GM18499 (cell line): ENCODE data around the gene ORC4.
"Not testable (repeated sequence)": the region's sequence is repeated elsewhere in the genome, so short reads cannot be mapped to it uniquely, and the experiment has no call there.

Experiments used
- ATAC-seq: cut with Tn5 transposase; IDR thresholded peaks from one replicate; pipeline ENCODE4 v1.9.1; 2021; ENCODE audit warnings: moderate number of reproducible peaks; ENCODE audit not compliant: insufficient read depth, unreplicated experiment

Gene ORC4

DNA sequence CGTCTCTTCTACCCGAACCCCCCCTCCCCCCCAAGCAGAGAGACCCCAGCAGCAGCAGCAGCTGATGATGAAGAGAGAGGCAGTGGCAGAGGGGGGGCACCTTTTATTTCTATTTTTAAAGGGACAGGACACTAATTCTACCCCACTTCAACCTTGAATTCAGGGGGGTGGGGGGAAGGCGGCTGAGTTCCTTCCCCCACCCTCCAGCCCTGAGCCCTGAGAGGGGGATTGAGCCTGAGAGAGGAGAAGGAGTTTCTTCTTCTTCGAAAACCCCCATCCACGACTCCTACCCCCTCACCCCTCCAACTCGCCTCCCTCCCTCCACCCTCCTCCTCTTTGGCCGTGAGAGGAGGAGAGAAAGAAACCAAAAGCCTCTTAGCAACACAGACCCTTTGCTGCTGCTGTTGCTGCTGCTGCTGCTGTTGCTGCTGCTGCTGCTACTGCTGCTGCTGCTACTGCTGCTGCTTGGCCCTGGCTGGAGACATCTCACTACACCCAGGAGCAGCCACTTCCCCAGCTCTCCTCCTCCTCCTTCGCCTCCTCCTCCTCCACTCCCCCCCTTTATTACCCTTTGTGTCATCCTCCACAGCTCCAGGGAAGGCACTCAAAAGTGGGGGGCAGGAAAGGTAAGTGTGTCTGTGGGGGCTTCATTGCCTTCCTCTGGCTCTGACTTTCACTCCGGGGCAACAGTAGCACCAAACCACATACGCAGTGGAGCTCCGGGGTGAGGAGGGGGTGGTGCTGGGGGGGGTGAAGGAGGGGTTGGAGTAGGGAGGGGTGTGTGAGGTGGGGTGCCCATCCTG, 723 bp upstream of the ORC4 start, which contains the start of gene MBD5:
Gene MBD5, plus strand, starts transcription at position 33 of the 803 bp plus-strand sequence.
- peak; percentile 16 for ATAC-seq

DNA sequence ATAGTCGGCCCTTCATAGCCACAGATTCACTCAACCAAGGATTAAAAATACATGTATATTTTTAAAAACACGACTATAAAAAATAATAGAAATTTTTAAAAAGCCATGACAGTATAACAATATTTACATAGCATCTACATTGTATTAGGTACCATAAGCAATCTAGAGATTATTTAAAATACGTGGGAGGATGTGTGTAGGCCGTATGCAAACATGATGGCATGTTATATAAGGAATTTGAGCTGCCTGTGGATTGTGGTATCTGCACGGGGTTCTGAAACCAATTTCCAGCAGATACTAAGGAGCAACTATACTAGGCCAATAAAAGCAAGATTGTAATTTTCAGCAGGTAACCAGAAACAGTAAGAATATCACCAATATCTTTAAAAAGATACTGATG, 5.9 kb downstream of the ORC4 start:
- ATAC-seq = no peak

DNA sequence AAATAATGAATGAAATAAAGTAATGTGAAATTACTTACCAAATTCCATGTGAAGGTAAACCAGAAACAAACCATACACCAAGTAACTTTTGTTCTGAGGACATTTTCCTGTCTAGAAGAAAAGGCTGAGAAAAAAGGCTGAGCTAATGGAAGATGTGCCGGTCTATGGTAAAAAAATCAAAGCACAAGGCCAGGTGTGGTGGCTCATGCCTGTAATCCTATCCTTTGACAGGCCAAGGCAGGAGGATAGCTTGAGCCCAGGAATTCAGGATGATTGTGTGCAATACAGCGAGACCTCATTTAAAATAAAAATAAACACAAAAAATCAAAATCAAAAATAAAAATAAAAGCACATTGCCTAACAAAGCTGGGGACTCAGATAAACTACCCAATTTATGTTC, 6.7 kb downstream of the ORC4 start:
- ATAC-seq = no peak

DNA sequence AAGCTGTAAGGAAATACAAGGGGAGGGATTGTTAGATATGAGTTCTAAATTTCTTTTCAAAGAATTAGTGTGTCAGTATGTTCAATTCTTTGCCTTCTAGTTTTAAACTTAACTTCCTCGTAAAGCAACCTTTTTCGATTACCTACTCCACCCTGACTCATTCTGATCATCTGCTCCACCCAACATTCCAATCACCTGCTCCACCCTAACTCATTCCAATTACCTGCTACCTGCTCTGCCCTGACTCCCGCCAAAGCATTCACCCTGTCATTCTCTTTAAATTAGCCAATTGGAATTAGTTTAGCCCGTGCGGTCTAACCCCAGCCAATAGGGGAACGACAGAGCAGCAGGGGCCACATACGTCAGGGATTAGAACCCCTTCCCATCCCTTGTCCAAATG, 12.1 kb downstream of the ORC4 start:
- not testable (repeated sequence) for ATAC-seq

DNA sequence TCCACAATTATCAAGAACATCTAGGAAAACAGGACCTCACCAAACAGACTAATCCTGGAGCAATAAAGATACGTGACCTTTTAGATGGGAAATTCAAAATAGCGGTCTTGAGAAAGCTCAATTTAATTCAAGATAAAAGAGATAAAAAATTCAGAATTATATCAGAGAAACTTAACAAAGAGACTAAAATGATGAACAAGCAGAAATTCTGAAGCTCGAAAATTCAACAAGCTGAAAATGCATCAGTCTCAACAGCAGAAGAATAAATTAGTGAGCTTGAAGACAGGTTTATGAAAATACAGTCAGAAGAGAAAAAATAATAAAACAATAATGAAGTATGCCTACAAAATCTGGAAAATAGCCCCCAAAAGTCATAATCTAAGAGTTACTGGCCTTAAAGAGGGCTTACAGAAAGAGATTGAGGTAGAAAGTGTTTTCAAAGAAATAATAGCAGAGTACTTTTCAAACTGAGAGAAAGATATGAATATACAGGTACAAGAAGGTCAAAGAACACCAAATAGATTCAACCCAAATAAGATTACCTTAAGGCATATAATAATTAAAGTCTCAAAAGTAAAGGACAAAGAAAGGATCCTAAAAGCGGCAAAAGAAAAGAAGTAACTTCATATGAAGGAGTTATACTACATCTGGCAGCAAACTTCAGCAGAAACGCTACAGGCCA, 13.2 kb downstream of the ORC4 start:
- ATAC-seq = no peak

DNA sequence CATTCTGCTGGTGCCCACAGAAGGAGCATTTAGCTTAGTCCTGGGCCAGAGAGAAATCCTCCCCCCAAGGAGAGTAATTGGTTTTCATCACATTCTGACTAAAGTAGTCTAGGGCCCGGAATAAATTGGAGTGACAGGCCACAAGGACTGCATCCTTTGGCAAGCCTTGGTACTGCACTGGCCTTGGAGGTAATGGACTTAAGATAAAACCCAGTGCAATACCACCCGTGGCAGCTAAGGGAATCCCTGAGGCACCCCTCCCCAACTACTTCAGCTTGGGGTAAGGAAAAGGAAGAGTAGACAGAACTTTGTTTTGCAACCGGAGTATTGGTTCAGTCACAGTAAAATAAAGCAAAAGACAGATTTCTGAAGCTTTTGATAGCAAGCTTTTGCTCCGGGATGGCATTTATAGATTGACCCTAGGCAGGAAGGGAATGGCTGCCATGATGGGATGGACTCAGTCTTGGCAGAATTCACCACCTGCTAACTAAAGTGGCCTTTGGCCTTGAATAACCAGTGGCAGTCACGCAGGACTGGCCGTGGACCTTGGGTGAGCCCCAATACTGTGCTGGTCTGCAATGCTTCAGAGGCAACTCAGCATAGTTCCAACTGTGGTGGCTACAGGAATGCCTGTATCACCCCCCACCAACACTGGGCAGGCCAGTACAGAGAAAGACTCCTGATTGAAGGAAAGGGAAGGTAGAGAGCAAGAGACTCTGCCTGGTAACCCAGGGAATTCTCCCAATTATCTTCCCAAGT, 14.1 kb downstream of the ORC4 start:
- no peak for ATAC-seq

DNA sequence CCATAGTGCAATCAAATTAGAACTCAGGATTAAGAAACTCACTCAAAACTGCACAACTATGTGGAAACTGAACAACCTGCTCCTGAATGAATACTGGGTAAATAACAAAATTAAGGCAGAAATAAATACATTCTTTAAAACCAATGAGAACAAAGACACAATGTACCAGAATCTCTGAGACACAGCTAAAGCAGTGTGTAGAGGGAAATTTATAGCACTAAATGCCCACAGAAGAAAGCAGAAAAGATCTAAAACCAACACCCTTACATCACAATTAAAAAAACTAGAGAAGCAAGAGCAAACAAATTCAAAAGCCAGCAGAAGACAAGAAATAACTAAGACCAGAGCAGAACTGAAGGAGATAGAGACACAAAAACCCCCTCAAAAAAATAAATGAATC, 18.1 kb downstream of the ORC4 start:
- not testable (repeated sequence) for ATAC-seq

DNA sequence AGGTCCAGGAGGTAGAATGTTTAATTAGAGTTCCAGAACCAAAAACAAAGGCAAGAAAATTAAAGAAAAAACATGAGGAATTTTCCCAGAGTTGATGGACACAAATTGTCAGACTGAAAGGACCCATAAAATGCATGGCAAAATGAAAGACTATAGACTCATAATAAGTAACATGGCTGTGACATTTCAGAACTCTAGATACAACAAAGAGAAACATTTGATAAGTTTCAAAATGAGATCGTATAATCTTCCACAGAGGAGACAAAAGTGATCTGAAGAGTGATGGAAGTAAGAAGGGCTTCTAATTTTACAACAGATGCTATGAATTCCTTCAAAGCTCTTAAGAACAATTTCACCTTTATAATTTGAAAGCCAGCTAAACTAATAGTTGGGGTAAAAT, 20.4 kb downstream of the ORC4 start:
- no peak for ATAC-seq

DNA sequence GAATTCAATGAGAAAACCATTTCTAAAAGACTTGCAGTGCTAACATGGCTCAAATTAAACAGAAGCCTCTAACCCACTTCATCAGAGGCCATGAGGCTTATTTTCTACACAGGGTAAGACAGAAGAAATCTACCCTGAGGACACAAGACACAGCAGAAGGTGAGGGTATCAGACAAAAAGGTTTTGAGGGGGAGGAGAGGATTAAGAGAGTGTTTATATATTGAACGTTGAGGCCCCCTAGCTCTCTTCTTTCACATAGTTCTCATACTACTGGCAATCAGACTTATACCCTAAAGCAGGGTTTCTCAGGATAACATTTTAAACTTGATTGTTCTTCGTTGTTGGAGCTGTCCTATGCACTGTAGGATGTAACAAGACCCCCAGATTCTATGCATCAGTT, 21.4 kb downstream of the ORC4 start:
- no peak for ATAC-seq

DNA sequence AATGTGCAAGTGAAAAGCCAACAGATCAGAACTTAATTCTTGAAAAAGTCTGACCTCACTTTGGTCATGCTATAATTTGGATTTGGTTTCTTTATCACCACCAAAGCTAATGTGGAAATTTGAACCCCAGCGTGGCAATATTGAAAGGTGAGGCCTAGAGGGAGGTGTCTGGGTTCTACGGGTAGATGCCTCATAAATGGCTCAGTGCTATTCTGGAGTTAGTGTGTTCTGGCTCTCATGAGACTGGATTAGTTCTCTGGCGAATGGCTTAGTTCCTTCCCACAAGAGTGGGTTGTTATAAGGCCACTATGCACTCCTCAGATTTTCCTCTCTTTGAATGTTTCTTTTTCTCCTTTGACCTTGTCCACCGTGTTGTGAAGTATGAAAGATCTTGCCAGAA, 22.3 kb downstream of the ORC4 start:
- no peak for ATAC-seq

DNA sequence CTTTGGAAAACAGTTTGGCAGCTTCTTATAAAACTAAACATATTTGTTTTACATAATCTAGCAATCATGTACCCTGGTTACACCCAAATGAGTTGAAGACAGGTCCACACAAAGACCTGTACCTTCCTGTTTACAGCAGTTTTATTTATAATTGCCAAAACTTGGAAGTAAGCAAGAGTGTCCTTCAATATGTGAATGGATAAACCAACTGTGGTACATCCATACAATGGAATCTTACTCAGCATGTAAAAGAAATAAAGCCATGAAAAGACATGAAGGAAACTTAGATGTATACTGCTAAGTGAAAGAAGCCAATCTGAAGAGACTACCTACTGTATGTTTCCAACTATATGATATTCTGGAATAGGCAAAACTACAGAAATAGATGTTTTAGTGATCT, 23.7 kb downstream of the ORC4 start:
- ATAC-seq = no peak

DNA sequence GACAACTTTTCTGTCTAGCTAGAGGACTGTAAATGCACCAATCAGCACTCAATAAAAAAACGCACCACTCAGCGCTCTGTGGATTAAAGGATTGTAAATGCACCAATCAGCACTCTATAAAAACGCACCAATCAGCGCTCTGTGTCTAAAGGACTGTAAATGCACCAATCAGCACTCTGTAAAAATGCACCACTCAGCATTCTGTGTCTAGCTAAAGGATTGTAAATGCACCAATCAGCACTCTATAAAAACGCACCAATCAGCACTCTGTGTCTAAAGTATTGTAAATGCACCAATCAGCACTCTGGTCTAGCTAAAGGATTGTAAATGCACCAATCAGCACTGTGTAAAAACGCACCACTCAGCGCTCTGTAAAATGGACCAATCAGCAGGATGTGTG, 25.6 kb downstream of the ORC4 start:
- ATAC-seq = not testable (repeated sequence)

DNA sequence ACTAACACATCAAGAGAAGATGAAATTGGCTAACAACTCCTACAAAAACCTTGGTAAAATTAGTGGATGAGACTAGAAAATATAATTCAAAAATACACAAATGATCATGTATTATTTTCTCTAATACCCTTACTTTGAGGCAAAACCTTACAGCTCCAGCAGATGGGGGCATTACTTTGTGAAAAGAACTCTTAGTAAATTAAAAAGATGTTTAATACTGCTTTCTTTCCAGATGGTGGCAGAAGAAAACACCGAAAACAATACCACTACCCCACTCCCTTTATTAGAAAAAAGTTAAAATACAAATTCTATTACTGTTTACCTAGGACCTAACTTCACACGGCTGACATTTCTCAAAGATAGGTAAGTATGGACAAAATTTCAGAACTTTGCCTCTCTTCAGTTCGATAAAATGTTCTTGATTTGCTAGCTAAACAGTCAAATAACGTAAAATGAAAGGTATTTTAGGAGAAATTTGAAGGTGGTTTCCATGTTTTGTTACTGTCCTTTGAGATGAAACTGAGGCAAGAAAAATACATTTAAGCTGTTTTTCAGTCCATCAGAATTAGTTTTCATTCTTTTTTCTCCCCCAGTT, 30.6 kb downstream of the ORC4 start:
- peak; percentile 63 for ATAC-seq

DNA sequence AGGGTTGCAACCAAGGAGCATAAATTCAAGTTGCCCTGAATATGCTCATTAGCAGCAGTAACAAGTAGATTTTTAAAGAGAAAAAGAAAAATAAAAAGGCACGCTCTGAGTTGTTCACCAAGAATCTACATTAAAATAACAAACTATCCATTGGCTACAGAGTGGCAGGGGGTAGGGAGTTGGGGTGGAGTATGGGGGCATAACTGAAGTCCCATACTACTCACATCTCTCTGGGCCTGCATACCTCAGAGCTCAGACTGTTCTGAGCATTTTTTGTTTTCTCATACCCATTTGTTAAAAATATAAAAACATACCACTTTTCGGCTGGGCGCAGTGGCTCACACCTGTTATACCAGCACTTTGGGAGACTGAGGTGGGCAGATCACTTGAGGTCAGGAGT, 31.4 kb downstream of the ORC4 start:
- ATAC-seq = no peak

DNA sequence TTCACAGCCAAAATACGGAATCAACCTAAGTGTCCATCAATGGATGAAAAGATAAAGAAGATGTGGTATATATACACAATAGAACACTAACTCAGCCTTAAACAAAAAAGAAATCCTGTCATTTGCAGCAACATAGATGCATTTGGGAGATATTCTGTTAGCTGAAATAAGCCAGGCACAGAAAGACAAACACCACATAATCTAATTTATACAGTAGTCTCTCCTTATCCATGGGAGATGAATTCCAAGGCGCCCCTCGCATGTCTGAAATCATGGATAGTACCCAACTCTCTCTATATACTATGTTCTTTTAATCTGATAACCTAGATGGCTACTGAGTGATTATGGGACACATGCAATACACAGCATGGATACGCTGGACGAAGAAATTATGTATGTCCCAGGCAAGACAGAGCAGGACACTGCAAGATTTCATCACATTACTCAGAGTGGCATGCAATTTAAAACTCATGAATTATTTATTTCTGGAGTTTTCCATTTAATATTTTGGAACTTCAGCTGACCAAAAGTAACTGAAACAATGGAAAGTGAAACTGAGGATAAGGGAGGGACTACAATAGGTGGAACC, 39.5 kb downstream of the ORC4 start:
- no peak for ATAC-seq

DNA sequence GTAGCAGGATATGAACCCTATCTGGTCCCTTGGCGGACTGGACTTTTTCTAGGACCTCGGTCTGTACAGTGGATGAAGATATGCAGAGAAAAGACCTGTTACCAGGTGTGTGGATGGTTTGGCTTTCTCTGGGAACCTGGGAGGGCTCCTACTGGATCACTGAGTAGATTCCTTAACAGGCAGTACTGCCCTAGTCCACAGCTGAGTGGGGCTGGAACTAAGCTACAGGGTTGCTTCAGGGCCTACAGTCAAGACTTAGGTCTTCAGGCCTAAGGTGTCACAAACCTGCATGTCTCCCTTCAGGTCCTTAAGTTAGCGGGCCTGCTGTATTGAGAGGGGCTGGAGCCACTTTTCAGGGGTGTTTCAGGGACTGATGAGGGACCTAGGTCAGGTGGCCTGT, 42.9 kb downstream of the ORC4 start:
- ATAC-seq = no peak

DNA sequence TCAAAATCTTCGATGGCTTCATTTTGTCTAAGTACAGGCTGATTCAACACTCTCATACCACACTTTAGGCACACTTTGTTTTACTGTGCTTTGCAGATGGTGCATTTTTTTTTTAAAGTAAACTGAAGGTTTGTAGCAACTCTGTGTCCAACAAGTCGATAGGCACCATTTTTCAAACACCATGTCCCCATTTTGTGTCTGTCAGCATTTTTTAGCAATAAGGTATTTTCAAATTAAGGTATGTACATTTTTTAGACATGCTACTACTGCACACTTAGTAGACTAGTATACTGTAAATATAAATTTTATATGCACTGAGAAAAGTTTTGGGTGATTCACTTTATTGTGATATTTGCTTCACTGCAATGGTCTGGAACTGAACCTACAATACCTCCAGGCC, 44.4 kb downstream of the ORC4 start:
- no peak for ATAC-seq

DNA sequence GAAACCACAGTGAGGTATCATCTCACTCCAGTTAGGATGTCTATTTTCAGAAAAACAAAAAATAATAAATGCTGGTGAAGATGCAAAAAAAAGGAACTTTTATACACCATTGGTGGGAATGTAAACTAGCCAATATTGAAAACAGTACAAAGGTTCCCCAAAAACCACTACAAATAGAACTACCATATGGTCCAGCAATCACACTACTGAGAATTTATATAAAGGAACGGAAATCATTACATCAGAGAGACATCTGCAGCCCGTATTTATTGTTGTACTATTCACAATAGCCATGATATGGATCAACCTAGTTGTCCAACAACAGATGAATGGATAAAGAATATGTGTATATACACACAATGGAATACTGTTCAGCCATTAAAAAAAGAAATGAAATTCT, 52.0 kb downstream of the ORC4 start:
- no peak for ATAC-seq

DNA sequence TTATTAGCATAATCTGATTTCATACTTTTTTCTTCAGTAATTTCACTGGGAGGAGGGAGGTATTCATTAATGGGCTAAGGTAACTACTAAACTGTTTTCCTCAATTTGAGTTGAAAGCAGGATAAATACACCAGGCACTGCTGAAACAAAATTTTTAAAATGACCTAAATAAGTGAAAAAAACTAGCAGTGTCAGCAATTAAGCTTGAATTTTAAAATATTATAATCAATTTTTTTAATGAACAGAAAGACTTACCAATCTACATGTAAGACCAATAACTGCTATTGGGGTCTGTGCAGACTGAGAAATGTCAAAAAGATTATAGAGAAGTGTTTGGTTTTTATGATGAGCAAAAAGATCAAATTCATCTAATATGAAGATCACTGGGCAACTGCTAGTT, 68.4 kb downstream of the ORC4 start:
- ATAC-seq = no peak

DNA sequence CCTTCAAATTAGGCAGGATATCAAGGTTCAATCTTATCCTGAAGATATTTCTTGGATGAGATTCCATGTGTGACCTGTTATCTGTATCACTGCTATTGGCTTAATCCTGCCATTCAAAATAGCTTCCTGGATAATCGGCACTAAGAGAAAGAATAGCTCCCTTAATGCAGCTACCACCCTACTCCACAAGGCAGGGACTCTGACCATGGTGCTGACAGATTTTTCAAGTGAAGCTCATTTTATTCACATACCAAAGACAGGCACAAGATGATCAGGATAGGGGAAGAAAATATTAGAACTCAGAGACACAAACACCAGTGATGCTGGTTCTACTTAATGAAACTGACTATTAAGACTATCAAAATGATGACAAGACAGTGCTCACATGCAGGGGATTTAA, 74.9 kb downstream of the ORC4 start:
- ATAC-seq = no peak
